ENCODE data around the gene KCNH1. TPM values are rescaled to one million over a fixed set of nuclear protein-coding genes. Genes with fewer than 3 reads are reported as not detected.

KCNH1 gene
- total and polyA plus RNA-seq, 7 donors: 0.10 to 0.22 (median 0.17) TPM

DNA sequence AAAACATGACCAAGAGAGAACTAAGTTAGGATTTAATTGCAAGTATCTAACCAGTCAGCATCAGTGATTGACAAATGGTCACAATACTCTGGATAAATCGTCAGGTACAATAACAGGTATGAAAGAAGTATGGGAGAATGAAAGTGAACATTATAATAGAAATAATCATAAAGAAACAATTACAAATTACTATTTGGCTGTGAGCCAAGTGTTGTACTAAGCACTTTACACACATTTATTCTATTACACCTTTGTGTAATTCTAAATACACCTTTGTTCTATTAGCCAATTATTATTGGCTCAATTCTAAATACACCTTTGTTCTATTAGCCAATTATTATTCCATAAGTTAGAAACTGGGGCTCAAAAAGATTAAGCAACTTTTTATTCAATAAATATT, 114.7 kb downstream of the KCNH1 start:
- no peak overlapping the region for H3K27ac ChIP-seq
- H3K9me3 ChIP-seq: no peaks in the 10 kb centered on the region
- no peaks in the 10 kb centered on the region for H3K27me3 ChIP-seq (ENCODE audit: insufficient read depth in 3 of 3, low read length in 2 of 3)
- no peak overlapping the region for H3K4me3 ChIP-seq
- TF ChIP-seq, protein P1, sequence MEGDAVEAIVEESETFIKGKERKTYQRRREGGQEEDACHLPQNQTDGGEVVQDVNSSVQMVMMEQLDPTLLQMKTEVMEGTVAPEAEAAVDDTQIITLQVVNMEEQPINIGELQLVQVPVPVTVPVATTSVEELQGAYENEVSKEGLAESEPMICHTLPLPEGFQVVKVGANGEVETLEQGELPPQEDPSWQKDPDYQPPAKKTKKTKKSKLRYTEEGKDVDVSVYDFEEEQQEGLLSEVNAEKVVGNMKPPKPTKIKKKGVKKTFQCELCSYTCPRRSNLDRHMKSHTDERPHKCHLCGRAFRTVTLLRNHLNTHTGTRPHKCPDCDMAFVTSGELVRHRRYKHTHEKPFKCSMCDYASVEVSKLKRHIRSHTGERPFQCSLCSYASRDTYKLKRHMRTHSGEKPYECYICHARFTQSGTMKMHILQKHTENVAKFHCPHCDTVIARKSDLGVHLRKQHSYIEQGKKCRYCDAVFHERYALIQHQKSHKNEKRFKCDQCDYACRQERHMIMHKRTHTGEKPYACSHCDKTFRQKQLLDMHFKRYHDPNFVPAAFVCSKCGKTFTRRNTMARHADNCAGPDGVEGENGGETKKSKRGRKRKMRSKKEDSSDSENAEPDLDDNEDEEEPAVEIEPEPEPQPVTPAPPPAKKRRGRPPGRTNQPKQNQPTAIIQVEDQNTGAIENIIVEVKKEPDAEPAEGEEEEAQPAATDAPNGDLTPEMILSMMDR (IDR thresholded peaks at IDR 0.05): no peak
- H3K36me3 ChIP-seq (ENCODE audit: insufficient read depth in 1 of 2, low read depth in 1 of 2): no peaks in the 10 kb centered on the region
- no peak for DNase-seq
- 48 to 84% (median 80%) methylated on average over 1 of the region's 1 CpG for WGBS, 3 donors
- no peak for ATAC-seq
- H3K4me1 ChIP-seq: no peaks in the 10 kb centered on the region
- intact Hi-C loops (cut with DNase I): no loop called here

DNA sequence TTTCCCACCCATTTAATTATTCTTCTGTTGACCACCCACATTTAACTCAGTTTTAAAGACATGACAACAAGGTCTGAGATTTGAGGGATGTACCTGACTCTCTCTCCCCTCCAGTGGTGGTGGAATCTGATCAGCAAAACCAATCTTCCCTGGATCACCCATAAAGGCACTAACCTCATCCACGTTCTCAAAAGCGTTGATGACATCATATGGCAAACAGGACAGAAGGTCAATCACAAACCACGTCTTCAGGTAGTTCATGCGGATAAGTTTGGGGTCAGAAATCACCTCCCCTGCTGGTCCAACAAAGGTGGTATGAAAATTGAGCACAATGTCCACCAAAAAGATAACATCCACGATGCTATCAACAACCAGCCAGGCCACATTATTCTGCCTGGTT, 115.3 kb downstream of the KCNH1 start:
- Histone ChIP-seq H3K4me3 (no peak overlapping the region), H3K36me3 (ENCODE audit: insufficient read depth in 1 of 2, low read depth in 1 of 2) (no peaks in the 10 kb centered on the region), H3K4me1 (no peaks in the 10 kb centered on the region), H3K9me3 (no peaks in the 10 kb centered on the region), H3K27me3 (ENCODE audit: insufficient read depth in 3 of 3, low read length in 2 of 3) (no peaks in the 10 kb centered on the region), H3K27ac (no peak overlapping the region)
- no peak for DNase-seq
- intact Hi-C loops (cut with DNase I): no loop called here
- no peak for ATAC-seq
- TF ChIP-seq, protein P1 (IDR thresholded peaks at IDR 0.05): no peak
- WGBS, 3 donors: 86 to 90% (median 89%) methylated on average over 5 of the region's 5 CpGs

DNA sequence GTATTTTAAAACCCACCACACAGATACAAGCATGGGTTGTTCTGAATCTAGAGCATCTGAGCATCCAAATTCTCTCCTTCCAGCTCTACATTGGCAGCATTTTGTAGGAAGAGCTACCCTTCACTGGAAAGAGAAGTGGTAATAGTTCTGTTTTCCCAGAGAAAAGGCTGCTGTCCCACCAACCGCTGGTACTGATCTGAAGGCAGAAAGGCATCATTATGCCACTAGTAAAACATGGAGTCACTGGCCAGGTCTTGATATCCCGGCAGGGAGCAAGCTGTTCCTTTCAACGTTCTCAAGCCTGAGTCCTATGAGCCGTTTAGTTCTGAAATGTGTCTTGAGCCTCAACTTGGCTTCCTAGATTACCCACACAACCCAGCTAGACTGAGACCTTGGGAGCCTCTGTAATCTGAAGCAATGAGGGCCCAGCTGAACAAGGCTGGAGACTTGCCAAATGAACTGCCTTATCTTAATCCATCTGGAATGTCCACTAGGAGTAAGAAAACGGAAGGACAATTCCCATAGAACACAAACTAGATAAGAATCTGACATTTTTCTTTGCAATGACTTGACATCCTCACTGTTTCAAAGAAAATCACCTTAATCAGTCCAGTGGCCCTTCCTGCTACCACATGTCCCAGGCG, 116.8 kb downstream of the KCNH1 start:
- ATAC-seq (no peak), DNase-seq (no peak)
- Histone ChIP-seq H3K4me1 (no peaks in the 10 kb centered on the region), H3K27me3 (ENCODE audit: insufficient read depth in 3 of 3, low read length in 2 of 3) (no peaks in the 10 kb centered on the region), H3K9me3 (no peaks in the 10 kb centered on the region), H3K4me3 (no peak overlapping the region), H3K36me3 (ENCODE audit: insufficient read depth in 1 of 2, low read depth in 1 of 2) (no peaks in the 10 kb centered on the region), H3K27ac (no peak overlapping the region)
- TF ChIP-seq, protein P1 (IDR thresholded peaks at IDR 0.05): no peak
- 41 to 48% (median 47%) methylated on average over 6 of the region's 6 CpGs for WGBS, 3 donors
- intact Hi-C loops (cut with DNase I): no loop called here

GRCh38 chr1:211014275-211014674, 119.7 kb downstream of the KCNH1 start:
- H3K9me3 ChIP-seq: no peaks in the 10 kb centered on the region
- intact Hi-C loops (cut with DNase I): no loop called here
- no peaks in the 10 kb centered on the region for H3K27me3 ChIP-seq (ENCODE audit: insufficient read depth in 3 of 3, low read length in 2 of 3)
- no peak for ATAC-seq
- WGBS, 3 donors: 71 to 80% (median 72%) methylated on average over 7 of the region's 7 CpGs
- H3K36me3 ChIP-seq (ENCODE audit: insufficient read depth in 1 of 2, low read depth in 1 of 2): no peaks in the 10 kb centered on the region
- no peak overlapping the region for H3K4me3 ChIP-seq
- DNase-seq: no peak
- no peak overlapping the region for H3K27ac ChIP-seq
- TF ChIP-seq, protein P1 (IDR thresholded peaks at IDR 0.05): no peak
- no peaks in the 10 kb centered on the region for H3K4me1 ChIP-seq

Measured in psoas muscle (tissue), 8 donors.